HuH-7 (cell line): ENCODE measurements around the gene CNOT6.
A peak's percentile ranks its signal among the peaks of the same experiment; 100 is the strongest.
"Not testable (repeated sequence)": the region's sequence is repeated elsewhere in the genome, so short reads cannot be mapped to it uniquely, and the experiment has no call there.

Experiments
- DNase-seq: peaks from one replicate; pipeline ENCODE4 v3.0.0; 2011; ENCODE audit warnings: low spot score

Gene CNOT6

DNA sequence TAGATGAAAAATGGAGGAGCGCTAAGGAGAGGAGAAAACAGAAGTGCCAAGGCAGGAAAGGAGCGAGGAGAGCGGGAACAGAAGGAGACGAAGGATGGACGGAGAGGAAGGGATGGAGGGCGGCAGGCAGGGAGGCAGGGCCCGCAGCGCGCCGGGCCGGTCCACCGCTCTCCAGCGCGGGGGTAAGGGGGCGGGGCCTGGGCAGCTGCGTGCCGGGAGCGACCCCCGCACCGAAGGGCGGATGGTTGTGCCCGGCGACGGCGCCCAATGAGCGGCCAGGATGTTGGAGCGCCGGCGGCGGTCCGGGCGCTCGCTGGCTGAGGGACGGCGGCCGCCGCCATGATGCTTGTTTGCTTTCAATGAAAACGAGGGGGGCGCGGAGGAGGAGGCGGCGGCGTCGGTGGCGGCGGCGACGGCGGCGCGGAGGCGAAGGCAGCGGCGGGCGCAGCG is at the start of gene CNOT6:
Gene CNOT6 (plus strand): TSS at position 320 of the 450 bp plus-strand sequence. CDS start 34,898 bp downstream, outside the sequence.
- DNase-seq = peak; percentile 91

DNA sequence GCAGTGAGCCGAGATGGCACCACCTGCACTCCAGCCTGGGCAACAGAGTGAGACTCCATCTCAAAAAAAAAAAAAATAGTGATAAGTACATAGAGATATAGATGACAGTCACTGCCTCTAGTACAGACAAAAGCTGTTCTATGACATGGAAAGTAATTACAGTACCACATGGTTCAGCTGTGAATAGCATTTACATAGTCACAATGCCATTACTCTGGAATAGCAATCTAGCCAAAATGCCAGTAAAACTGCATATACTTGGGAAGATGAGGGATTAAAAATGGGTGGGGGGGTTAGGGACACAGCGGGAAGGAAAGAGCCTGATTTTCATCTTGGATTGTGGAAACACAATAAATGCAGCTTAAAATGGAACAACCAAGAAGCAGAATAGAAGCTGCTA is 39.4 kb upstream of the CNOT6 start:
- DNase-seq = no peak

DNA sequence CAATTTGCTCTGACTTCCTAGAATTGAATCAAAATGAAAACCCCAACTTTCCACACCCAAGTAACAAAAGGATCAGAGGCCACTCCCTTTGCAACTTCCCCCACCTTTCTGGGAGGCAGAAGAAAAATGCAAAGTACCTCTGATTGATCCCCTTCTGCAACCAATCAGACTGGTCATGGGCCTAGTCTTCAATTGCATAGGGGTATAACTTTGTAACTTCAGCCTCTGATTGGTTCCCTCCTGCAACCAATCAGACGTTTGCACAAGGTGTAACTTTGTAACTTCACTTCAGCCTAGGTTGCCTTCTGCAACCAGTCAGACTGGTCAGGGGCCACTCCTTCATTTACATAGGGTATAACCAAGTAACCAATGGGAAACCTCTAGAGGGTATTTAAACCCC is 38.3 kb upstream of the CNOT6 start:
- no peak for DNase-seq

DNA sequence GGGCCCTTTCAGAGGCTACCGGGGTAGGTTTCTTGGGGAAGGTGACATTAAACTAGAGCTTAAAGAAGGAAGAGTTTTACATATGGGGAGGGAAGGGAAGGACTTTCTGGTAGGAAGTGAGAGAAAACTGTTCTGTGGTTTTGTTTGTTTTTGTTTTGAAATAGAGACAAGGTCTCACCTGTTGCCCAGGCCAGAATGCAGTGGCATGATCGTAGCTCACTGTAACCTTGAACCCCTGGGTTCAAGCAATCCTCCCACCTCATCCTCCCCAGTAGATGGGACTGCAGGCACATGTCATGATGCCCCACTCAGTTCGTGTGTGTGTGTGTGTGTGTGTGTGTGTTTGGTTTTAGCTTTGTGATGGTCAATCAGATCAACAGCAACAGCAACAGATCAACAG is 37.4 kb upstream of the CNOT6 start:
- DNase-seq = no peak

DNA sequence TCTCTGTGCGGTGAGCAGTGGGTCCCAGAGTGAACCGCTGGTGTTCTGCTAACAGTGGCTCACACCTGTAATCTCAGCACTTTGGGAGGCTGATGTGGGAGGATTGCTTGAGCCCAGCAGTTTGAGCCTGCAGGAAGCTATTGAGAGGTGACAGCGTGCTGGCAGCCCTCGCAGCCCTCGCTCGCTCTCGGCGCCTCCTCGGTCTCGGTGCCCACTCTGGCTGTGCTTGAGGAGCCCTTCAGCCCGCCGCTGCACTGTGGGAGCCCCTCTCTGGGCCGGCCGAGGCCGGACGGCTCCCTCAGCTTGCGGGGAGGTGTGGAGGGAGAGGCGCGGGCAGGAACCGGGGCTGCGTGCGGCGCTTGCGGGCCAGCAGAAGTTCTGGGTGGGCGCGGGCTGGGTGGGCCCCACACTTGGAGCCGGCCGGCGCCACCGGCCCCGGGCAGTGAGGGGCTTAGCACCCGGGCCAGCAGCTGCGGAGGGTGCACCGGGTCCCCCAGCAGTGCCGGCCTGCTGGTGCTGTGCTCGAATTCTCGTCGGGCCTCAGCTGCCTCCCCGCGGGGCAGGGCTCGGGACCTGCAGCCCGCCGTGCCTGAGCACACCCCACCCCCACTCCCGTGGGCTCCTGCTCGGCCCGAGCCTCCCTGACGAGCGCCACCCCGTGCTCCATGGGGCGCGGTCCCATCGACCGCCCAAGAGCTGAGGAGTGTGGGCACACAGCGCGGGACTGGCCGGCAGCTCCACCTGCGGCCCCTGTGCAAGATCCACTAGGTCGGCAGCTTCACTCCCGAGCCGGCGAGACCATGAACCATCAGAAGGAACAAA is 35.1 kb upstream of the CNOT6 start:
- DNase-seq = not testable (repeated sequence)

DNA sequence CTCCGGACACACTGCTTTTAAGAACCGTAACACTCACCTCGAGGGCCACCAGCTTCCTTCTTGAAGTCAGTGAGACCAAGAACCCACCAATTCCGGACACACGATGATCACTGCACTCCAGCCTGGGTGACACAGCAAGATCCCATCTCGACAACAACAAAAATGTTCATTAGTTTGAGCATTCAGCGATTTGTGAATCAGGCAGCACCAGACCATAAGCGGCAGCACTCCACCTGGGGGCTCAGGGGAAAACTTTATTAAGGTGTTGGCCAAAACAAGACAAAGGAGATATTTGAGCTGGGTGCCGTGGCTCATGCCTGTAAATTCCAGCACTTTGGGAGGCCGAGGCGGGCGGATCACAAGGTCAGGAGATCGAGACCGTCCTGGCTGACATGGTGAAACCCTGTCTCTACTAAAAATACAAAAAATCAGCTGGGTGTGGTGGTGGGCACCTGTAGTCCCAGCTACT is 34.5 kb upstream of the CNOT6 start:
- DNase-seq = not testable (repeated sequence)

DNA sequence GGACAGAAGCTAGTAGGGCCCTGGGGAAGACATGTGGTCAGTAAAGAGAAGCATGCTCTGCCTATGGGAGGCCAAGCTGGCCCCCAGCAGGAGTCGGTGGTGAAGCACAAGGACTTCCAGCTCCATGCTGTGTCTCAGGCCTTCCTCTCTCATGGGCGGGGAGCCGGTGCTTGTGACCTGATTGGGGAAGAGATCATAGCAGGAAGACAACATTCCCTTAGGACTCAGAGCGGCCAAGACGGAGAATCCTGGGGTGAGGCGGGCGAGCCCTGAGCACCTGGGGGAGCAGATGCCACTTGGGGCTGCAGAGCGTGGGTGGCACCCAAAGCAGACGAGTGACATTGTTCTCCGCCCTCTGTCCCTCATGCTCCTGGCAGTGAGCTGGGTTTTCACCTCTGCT is 33.3 kb upstream of the CNOT6 start:
- DNase-seq = no peak

DNA sequence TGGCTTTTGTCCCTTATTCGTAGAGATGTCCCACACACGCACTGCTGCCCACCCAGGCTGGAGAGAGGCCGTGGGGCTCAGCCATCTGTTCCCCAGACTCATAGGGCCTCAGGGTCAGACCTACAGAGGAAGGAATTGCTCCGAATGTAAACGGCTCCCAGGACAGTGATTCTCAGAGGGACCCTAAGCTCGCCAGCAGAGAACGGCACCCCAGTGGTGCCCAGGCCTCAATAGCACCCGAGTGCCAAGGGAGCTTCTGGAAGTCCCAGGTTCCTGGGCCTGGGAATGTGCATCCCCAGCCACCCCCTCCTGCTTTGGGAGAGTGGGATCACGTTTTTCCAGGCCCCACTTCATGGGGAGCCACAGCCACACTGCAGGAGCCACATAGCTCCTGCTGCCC is 32.9 kb upstream of the CNOT6 start:
- no peak for DNase-seq

DNA sequence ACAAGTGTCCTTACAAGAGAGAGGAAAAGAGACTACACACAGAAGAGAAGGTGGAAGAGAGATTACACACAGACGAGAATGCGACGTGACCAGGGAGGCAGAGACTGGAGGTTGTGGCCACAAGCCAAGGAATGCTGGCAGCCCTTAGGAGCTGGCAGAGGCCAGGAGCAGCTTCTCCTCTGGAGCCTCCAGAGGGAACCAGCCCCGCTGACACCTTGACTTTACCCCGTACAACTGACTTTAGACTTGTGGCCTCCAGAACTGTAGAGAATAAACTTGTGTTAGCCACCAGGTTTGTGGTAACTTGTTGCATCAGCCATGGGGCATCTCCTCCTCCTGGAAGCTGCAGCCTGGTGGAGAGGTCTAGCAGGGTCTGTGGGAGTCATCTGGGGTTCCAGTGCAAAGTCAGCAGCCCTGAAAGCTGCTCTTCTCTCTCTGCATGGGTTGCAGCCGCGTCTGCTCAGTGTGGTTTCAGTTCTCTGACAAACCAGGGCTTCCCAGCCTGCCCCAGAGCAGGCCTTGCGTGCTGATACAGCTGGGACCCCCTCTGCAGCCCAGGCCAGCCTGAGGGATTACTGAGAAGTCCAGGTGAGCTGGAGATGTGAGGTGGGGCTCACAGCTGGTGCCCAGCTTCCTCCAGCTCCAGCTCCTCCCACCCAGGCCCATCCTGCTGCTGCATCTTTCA is 30.8 kb upstream of the CNOT6 start:
- no peak for DNase-seq

DNA sequence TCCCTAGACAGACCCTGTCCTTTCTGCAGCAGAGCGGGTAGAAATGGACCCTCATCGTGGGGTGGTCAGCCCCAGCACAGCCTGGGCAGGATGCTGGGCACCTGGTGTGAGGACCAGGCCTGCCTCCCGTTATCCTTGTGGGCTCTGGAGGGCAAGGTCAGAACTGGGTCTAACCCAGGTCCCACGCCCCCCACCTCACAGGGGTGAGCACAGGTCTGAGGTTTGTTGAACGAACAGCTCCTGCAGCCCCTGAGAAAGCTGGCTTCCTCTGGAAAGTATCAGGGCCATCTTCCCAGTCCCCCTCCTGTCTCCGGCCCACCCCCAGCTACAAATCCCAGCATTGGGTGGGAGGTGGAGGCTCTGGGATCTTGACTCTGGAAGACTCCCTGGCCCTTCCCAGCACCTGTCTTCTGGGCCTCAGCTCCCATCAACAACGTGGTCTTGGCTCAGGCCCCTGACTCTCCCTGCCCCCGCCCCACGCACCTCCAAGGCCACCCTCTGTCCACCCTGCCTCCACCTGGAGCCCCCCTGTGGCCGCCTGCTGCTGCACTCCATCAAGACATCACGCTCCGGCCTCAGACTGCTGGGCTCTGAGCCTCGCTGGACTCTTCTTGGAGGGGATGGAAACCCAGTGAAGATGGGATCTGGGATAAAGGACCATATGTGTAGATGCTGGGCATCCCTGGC is 30.1 kb upstream of the CNOT6 start:
- DNase-seq = no peak

DNA sequence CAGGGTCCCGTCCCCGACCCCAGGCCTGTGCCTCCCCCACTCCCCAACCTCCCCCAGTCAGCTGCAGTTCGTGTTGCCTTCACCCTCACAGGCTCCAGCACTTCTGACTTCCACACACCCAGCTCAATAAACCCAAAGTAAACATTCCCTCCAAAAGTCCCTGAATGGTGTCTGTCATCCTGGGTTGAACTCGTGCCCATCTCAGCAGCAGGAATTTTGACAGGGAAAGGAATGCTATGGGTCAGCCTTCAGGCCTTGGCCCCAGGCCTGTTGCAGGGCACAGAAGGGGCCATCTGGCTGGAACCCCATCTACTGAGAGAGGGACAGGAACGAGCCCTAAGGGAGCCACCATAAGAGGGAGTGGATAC is 29.6 kb upstream of the CNOT6 start:
- no peak for DNase-seq

DNA sequence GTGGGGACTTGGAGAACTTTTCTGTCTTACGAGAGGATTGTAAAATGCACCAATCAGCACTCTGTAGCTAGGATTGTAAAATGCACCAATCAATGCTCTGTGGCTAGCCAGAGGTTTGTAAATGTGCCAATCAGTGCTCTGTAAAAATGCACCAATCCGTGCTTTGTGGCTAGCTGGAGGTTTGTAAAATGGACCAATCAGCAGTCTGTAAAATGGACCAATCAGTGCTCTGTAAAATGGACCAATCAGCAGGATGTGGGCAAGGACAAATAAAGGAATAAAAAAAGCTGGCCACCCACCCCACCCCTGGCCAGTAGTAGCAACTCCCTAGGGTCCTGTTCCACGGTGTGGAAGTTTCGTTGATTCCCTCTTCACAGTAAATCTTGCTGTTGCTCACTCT is 29.1 kb upstream of the CNOT6 start:
- DNase-seq = not testable (repeated sequence)

DNA sequence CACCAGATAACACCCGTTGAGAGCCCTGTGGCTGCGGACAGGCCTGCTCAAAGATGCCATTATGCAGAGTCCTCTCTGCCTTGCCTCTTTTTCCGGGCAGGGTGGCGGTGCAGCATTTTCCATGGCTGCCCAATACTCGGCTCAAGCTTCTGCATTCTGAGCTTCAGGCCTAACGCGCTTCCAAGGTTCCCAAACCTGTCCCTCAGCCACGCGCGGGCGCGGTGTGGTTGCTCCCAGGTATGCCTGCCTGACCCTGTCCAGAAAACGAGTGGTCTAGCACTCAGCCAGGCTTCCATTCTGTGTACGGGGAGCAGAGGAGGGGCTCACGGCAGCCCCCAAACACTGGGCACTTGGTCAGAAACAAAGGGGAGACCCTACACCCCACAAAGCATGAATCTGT is 27.9 kb upstream of the CNOT6 start:
- no peak for DNase-seq

DNA sequence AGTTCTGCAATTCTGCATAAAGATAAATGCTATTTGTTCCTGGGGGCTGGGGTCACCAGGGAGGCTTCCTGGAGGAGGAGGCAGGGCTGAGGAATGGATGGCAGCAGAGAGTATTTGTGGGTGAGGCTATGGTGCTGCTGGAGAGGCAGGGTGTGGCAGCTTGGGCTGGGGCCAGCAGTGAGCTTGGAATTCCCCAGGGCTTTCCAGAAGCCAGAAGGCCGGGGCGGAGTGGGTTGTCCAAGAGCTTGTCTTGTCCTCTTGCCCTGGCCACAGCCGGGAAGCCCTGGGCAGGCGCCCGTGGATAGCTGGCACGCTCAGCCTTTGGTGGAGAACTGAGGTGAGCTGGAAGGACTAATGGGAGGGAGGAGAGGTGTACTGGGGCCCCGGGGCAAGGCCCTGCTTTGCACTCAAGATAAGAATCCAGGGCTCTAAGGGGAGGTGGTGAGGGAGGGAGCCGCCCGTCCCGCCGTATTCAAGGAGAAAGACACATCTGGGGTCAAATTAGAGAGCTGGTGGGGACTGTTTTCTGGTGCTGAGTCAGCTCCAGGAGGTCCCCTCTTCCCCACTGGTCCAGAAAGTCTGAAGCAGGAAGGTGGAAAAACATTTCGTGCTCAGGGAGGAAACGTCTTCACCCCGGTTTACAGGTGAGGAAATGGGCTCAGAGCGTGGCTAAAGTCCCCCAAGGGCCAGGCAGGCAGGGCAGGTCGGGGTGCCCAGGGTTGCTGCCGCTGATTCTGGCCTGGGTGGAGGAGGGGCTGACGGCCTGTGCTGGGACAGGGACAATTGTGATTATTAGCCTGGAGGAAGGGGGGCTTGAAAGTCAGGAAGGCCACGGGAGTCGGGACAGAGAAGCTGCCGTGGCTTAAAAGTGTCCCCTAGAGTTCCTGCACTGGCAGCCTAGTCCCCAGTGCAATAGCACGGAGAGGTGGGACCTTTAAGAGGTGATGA is 26.9 kb upstream of the CNOT6 start:
- no peak for DNase-seq

DNA sequence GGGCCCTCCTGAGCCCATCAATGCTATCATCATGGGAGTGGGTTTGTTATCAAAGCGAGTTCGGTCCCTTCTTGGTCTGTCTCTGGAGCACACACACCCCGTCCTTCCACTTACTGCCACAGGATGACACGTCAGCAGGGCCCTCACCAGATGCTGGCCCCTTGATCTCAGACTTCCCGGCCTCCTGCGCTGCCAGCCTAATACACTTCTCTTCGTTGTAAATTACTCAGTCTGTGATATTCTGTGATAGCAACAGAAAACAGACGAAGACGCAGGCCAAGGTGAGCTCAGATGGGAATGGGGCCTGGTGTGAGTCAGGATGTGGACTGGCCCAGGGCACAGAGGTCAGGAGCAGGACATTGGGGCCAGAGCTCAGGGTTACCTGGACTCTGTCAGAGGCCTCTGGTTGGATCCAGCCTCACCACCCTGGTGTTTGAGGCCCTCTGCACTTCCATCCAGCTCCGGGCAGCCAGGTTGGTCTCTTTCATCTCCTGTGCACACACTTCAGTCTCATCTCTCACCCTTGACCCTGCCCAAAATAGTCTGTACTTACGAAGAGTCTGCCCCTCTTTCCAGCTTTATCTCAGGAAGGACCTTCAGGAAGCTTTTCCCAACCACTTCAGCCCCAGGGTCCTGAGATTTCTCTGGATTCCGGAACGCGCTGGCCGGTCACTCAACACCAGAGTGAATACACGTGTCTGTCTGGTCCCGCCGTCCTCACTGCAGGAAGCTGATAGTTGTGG is 26.0 kb upstream of the CNOT6 start:
- no peak for DNase-seq

DNA sequence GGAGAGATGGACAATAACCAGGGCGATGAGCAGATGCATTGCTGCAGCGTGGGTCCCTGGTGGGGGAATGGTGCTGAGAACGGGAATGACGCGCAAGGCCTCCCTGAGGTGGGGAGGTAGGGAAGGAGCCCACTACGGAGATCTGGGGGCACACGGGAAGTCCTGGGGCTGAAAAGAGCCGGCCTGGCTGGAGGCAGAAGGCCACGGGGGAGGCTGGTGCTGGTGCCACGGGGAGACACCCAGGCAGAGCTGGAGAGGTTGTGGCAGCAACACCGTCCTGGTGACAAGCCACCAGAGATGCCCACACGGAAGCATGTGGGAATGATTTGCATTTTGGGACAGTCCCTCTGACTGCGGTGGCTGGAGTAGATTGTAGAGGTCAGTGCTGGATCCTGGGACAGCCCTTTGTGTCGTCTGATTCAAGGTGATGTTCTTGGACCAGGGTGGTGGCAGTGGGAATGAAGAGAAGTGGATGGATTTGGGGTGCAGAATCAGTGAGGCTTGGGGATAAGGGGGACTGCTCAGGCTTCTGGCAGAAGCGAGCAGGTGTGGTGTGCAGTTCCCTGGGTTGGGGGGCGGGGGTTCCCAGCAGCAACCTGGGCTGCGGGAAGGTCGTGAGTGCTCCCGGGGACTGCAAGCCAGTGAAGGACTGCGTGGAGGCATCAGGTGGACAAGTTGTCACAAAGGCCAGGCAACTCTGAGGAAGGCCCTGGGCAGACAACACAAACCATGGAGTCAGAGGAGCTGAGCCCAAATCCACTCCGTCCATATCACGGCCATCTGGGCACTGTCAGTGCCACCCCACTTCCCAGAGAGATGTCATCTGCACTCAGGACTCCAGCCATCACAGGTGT is 25.2 kb upstream of the CNOT6 start:
- no peak for DNase-seq

DNA sequence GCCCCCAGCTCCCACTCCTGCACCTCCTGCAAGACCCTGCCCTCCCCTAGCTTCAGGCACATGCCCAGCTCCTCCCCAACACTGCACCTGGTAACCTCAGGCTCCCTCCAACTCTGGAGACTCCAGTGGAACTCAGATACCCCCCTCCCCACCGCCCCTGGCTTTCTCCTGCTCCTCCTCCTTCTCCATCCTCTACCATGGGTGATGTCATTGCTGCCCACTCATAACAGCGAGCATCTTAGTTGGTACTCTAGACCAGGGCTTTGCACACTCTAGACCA is 24.7 kb upstream of the CNOT6 start:
- DNase-seq = no peak

DNA sequence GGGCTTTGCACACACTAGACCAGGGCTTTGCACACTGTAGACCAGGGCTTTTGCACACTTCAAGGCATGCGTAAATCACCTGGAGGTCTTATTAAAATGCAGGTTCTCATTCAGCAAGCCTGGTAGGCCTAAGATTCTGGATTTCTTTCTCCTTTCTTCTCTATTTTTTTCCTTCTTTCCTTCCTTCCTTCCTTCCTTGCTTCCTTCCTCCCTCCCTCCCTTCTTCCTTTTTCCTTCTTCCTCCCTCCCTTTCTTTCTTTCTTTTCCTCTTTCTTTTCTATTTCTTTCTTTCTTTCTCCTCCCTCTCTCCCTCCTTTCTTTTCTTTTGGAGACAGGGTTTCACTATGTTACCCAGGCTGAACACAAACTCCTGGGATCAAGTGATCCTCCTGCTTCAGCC is 24.3 kb upstream of the CNOT6 start:
- no peak for DNase-seq

DNA sequence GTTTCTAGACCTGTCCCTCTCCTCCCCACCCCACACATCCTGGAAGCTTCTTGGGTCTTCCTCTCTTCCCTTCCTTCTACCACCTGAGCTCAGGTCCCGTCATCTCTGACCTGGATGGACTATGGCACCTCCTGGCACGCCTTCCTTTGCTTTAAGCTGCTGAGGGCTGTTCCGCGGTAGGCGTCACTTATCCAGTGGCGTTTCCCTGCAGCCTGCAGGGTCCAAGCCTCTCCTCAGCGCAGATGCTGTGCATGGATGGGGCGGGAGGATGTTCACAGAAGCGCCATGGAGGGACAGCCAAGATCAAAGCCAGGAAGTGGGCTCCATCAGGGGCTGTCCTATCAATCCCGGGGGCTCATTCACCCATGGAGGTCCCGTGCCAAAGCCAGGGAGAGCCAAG is 23.8 kb upstream of the CNOT6 start:
- DNase-seq = no peak

DNA sequence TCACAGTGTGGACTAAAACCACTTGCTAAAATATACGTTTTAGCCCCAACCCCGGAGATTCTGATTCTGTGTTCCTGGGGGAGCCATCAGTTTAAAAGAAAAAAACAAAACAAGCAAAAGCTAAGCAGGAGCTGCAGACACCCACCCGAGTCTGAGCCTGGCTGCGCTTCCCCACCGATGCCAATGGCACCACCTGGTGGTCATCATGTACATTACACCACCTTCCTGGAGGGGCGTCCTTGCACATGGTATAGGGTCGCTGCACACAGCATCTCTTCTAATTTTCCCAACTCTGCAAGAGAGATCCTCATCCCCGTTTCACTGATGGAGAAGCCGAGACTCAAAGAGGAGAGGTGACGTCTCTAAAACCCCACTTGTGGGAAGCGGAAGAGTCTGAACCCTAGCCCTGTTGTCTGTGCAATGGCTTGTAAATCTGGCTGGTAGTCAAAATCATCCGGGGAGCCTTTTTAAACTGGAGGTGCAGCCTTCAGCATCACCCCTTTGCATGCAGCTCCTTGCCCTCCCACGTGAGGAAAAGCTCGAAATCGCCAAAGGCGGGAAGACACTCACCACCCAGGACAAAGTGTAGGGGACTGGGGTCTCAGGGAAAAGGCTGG is 23.1 kb upstream of the CNOT6 start:
- peak; percentile 88 for DNase-seq
